Measurements from ENCODE around the gene RMC1.
"Not testable (repeated sequence)": the region's sequence is repeated elsewhere in the genome, so short reads cannot be mapped to it uniquely, and the experiment has no call there.

The RMC1 gene

GRCh38 chr18:23503038-23503962 is at the start of gene RMC1:
Gene RMC1, plus strand, starts transcription at chr18:23503511. Its CDS starts 108 bp downstream, at chr18:23503619.
- DNase-seq (ENCODE audit: low read depth): peak; percentile 41

GRCh38 chr18:23453680-23454058 is 49.6 kb upstream of the RMC1 start:
- peak; percentile 36 for DNase-seq (ENCODE audit: low read depth)

- DNase-seq (ENCODE audit: low read depth): no peak
Measured at GRCh38 chr18:23456835-23457234, 46.5 kb upstream of the RMC1 start.

GRCh38 chr18:23458830-23459529 is 44.3 kb upstream of the RMC1 start:
- no peak for DNase-seq (ENCODE audit: low read depth)

GRCh38 chr18:23459530-23459921 is 43.8 kb upstream of the RMC1 start:
- DNase-seq (ENCODE audit: low read depth): no peak

GRCh38 chr18:23460285-23461273 is 42.7 kb upstream of the RMC1 start:
- DNase-seq (ENCODE audit: low read depth): no peak

- DNase-seq (ENCODE audit: low read depth): no peak
Measured at GRCh38 chr18:23462876-23463275, 40.4 kb upstream of the RMC1 start.

GRCh38 chr18:23468753-23469459 is 34.4 kb upstream of the RMC1 start:
- DNase-seq (ENCODE audit: low read depth): no peak

GRCh38 chr18:23470620-23471387 is 32.5 kb upstream of the RMC1 start:
- no peak for DNase-seq (ENCODE audit: low read depth)

- DNase-seq (ENCODE audit: low read depth): no peak
Measured at GRCh38 chr18:23471486-23471885, 31.8 kb upstream of the RMC1 start.

GRCh38 chr18:23479829-23480505 is 23.3 kb upstream of the RMC1 start:
- no peak for DNase-seq (ENCODE audit: low read depth)

GRCh38 chr18:23484561-23485182 is 18.6 kb upstream of the RMC1 start:
- no peak for DNase-seq (ENCODE audit: low read depth)

- no peak for DNase-seq (ENCODE audit: low read depth)
Measured at GRCh38 chr18:23485386-23485785, 17.9 kb upstream of the RMC1 start.

GRCh38 chr18:23487738-23488570 is 15.4 kb upstream of the RMC1 start:
- no peak for DNase-seq (ENCODE audit: low read depth)

- DNase-seq (ENCODE audit: low read depth): not testable (repeated sequence)
Measured at GRCh38 chr18:23489586-23489985, 13.7 kb upstream of the RMC1 start.

- DNase-seq (ENCODE audit: low read depth): no peak
Measured at GRCh38 chr18:23493654-23494053, 9.7 kb upstream of the RMC1 start.

GRCh38 chr18:23494992-23495391 is 8.3 kb upstream of the RMC1 start:
- no peak for DNase-seq (ENCODE audit: low read depth)

- DNase-seq (ENCODE audit: low read depth): no peak
Measured at GRCh38 chr18:23495723-23496440, 7.4 kb upstream of the RMC1 start.
